Hematopoietic multipotent progenitor cell (in vitro differentiated cells): ENCODE data around the gene NAALADL2. TPM values are rescaled to one million over a fixed set of nuclear protein-coding genes. Genes with fewer than 3 reads are reported as not detected.
"Not testable (repeated sequence)": the region's sequence is repeated elsewhere in the genome, so short reads cannot be mapped to it uniquely, and the experiment has no call there.

ENCODE experiments used
- DNase-seq, 3 donors: peaks; one replicate each; pipeline ENCODE4 v3.0.0-alpha.2; 2011 to 2015; ENCODE audit warnings: low read depth in 2 of 3, low spot score in 2 of 3
- total RNA-seq: library from RNA; depleted of rRNA; stranded (reverse); fragments of >200 nt; gene quantifications from one replicate; pipeline ENCODE4 v1.2.3, GENCODE V29; 2012

The NAALADL2 gene
- total RNA-seq, 1 donor: 4.6 TPM

DNA sequence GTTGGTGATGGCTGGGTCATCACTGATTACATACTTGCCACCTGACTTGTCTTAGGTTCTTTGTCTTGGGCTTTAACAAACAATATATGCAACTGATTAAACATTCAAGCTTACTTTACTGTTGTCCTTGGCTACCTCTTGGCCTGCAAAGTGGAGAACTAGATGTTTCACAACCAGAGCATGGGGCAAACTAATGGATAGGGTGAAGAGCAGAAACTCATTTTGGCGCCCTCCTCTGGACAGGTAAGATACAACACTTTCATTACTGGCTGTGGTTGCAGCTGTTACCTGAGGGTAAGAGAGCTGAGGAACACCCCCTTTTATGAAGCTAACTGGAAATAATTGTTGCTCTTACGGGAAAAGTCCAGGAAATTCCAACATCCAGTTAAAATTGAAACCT lies 262.1 kb downstream of the NAALADL2 start:
- no peak for DNase-seq

DNA sequence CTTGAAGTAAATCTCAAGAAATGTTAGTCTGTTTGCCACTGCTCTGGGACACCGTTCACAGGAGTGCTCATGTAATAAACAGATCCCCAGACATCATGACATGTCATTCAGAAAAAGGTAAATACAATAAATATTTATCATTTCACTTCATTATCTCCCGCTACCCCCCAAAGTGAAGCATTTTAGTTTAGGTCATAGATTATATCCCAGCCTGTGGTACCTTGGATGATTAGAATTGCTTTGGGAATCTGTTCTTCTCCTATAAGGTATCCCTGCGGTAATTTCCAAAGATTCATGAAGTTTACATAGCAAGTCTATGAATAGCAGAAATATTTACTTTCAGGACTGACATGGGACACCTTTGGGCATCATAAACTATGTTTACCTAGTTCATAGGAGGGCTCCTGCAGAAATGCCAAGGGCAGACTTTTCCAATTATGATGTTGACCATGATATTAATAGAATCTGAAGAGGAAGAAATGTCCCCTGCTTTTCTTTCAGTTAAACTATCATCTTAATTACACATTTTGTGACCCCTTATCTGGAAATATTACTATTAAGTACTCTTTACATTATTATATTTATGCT lies 268.0 kb downstream of the NAALADL2 start:
- no peak for DNase-seq

DNA sequence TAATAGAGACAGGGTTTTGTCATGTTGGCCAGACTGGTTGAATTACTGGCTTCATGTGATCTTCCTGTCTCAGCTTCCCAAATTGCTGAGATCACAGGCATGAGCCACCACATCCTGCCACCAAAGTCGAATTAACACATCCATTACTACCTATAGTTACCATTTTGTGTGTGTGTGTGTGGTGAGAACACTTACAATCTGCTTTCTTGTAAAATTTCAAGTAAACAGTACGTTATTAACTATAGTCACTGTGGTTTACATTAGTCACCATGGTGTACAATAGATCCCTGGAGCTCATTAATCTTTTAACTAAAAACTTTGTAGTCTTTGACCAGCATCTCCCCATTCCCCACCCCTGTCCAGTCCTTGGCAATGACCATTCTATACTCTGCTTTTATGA lies 270.0 kb downstream of the NAALADL2 start:
- no peak for DNase-seq

DNA sequence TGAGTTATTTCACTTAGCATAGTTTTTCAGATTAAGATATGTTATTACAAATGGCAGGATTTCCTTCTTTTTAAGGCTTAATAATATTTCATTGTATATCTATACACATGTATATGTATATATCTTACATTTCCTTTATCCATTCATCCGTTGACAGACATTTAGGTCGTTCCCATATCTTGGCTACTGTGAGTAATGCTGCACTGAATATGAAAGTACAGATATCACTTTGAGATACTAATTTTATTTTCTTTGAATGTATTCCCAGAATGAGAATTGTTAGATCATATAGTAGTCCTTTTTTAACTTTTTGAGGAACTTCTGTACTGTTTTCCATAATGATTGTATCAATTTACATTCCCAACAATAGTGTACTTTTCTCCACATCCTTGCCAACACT lies 270.4 kb downstream of the NAALADL2 start:
- DNase-seq: no peak

DNA sequence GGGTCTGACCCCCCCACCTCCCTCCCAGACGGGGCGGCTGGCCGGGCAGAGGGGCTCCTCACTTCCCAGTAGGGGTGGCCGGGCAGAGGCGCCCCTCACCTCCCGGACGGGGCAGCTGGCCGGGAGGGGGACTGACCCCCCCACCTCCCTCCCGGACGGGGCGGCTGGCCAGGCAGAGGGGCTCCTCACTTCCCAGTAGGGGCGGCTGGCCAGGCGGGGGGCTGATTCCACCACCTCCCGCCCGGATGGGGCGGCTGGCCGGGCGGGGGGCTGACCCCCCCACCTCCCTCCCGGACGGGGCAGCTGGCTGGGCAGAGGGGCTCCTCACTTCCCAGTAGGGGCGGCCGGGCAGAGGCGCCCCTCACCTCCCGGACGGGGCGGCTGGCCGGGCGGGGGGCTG lies 272.7 kb downstream of the NAALADL2 start:
- not testable (repeated sequence) for DNase-seq

DNA sequence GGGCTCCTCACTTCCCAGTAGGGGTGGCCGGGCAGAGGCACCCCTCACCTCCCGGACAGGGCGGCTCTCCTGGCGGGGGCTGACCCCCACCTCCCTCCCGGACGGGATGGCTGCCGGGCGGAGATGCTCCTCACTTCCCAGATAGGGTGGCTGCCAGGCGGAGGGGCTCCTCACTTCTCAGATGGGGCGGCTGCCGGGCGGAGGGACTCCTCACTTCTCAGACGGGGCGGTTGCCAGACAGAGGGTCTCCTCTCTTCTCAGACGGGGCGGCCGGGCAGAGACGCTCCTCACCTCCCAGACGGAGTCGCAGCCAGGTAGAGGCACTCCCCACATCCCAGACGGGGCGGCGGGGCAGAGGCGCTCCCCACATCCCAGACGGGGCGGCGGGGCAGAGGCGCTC lies 273.6 kb downstream of the NAALADL2 start:
- not testable (repeated sequence) for DNase-seq

DNA sequence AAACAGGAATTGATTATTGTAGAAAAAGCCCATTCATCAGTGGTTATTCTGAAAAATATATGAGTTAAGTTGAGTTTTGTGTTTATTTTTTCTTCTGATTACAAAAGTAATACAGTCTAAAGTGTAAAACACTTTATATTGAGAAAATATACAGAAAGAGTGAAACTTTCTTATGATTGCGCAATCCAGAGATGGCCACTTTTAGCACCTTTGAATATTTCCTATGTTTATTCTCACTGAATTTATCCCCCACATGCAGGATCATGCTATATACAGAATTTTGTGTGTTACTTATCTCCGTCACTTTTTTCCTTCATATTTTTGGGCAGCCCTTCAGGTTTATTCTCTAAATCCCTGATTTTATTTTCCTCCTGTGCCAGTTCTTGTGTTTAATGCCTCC lies 285.2 kb downstream of the NAALADL2 start:
- no peak for DNase-seq

DNA sequence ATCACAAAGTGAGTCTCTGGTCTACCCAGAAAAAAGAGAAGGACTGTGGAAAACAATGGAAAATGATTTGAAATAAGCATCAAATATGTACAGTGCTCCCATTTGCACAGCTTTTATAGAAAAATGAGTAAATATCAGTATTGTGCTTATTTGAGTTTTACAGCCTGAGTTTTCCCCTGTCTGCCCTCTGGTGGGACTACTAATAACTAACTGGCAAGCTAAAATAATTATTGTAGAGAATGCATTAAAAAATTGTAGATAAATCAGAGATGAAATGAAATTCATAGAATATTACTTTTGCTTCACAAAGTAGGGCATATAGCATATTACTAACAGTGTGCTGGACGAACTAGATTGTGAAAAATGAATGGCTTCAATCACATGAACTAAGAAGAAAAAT lies 287.1 kb downstream of the NAALADL2 start:
- peak in 1 of 3 donors; percentile 4 for DNase-seq

DNA sequence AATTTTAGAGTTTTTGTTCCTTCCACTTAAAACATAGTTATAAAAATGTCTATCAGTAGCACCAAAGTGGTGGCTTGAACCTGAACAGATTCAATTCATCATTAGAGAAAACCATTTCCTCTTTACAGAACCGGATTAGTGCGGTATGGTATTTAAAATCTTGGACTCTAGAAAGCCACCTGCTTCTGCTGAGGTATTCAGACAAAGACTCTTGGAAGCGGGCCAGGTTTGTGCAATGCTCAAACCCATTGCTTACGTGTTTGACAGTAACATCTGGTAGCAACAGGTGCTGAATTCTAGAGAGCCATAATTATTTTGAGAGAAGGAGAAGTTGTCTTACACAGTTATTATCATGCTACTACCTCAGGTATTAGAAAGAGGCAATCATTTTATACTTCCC lies 290.5 kb downstream of the NAALADL2 start:
- DNase-seq: peak in 2 of 3 donors; percentile 22 to 87

DNA sequence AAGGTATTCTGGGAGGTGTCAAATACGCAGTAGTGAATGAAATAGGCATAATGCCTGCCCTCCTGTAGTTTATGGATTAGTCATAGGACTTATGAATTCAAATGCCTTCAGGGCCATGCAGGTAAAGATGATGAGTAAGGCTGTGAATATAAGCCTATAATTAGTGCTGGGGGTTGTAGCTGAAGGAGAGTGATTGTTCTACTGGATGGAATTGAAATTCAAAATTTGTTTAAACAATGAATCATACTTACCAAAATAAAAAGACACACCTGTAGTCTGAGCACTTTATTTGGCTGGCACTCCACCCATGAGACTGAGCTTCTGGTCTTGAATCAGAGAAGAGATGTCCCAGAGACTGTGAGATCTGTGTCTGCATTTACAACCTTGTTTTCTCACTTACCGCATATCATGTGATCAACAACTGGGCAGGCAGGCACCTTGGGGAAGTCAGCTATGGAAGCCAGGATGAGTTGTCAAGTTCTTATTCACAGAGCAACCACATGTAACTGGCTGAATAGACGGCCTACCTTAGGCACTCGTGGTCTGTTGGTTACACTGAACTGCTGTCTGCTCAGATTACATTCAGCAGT lies 291.8 kb downstream of the NAALADL2 start:
- peak in 1 of 3 donors; percentile 8 for DNase-seq

DNA sequence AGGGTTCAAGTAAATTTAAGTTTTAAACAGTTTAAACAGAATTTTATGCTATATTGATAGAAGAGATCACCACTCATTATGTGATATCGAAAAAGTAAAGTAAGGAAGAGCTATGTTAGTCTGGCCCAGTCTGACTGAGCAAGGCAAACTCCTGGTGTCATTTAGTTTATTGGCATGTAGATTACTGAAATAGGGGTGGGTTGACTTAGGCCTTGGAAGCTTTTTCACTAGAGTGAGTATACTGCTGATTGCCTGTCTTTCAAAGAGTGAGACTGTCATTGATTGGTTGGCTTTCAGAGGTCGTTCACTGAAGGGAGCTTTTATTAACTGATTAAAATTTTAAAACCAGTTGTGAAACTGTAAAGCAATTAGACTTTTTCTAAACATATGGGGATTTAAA lies 294.5 kb downstream of the NAALADL2 start:
- no peak for DNase-seq

DNA sequence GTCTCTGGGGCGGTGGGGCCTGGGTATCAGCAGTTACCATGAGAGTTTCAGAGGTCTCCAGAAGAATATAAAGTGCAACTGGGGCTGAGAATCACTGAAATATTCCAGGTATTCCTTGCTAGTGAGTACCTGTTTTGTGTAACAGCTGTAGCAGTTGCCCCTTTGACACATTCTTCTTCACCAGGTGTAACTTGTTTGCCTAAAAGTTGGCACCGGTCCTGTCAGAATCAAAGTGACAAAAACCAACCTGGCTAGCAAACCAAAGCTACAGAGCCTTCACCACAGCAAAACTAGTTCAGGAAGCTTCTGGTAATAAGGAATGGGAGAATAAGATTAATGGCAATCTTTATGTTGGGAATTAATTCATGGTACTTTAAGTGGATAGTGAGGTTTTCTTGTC lies 296.0 kb downstream of the NAALADL2 start:
- no peak for DNase-seq

DNA sequence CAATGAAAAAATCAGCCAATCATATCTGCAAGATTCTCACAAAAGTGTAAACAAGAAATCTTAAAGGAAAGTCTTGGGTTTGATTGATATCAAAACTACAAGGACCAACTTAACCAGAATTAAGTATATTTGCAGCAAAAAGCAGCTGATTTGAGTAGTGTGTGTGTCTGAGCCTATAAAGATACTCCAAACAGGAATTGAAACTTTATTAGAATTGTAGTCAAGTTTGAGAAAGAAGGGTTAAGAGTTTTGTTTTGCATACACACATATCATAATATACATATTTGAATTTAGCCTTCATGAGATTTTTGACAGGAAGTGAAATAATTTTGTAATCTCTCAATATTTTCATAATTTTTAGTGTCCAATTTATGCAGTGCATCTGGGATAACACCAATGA lies 300.1 kb downstream of the NAALADL2 start:
- DNase-seq: no peak

DNA sequence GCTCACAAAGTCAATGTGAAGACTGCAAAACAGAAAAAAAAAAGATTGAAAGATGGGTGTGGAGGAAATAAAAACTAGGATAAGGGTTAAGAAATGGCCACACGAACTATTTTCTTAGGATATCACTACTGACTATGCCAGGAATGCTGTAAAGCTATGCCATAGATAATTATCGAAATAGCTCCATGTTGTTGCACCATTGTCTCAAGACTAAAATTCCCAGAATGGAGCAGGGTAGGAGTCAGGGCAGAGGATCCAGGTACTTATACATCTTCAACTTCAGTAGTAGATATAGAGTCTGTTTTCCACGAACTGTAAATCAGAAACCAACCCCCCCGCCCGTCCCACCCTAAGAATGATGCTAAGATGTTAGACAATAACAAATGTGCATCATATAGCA lies 302.2 kb downstream of the NAALADL2 start:
- no peak for DNase-seq

DNA sequence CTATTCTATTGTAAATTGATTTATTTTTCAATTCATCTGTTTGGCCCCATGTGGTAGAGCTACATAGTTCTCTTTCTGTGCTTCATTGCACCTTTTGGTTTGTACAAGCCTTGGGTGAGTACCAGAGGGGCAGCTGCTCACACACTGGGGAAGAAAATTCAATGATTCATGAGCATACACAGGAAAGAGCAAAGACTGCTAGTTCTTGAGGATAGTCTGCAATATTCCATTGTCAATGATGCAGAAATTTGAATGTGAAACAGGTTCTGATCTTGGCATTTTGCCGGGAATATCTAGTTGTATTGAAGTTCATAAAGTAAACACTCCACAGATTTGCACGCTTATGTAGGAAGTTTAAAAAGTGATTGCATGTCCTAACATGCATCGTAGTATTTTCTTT lies 304.6 kb downstream of the NAALADL2 start:
- no peak for DNase-seq

DNA sequence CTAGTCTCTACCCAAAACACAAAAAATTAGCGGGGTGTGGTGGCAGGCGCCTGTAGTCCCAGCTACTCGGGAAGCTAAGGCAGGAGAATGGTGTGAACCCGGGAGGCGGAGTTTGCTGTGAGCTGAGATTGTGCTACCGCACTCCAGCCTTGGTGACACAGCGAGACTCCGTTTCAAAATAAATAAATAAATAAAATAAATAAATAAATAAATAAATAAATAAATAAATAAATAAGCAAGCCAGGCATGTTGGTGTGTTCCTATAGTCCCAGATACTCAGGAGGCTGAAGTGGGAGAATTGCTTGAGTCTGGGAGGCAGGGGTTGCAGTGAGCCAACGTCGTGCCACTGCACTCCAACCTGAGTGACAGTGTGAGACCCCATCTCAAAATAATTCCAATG lies 314.0 kb downstream of the NAALADL2 start:
- not testable (repeated sequence) for DNase-seq

DNA sequence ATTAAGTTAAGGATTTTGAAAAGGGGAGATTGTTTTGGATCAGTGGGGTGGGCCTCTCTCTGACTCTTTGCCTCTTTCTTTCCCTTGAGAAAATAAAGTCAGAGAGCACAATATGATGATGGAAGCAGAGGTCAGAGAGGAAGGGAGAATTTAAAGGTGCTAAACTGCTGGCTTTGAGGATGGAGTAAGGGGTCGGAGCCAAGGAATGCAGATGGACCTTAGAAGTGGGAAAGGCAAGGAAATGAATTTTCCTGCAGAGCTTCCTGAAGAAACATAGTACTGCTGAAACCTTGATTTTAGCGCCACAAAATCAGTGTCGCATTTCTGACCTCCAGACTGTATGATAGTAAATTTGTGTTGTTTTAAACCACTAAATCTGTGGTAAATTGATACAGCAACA lies 317.4 kb downstream of the NAALADL2 start:
- DNase-seq: no peak

DNA sequence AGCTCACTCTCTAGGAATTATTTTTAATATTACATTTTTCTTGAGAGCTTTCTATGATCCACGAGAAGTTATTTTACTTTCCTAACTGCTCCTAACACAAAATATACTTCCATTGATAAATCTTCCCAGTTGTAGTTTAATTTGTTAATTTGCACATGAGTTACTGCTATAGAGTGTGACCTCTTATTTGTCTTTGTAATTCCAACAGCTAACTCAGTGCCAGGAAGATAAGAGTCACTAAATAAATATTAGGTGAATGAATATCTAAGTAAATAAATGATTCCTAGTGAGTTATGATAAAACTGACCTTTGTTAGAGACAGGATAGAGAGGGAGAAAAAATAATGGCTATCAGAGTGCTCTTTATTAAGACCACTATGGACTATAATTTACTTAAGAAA lies 319.9 kb downstream of the NAALADL2 start:
- no peak for DNase-seq

DNA sequence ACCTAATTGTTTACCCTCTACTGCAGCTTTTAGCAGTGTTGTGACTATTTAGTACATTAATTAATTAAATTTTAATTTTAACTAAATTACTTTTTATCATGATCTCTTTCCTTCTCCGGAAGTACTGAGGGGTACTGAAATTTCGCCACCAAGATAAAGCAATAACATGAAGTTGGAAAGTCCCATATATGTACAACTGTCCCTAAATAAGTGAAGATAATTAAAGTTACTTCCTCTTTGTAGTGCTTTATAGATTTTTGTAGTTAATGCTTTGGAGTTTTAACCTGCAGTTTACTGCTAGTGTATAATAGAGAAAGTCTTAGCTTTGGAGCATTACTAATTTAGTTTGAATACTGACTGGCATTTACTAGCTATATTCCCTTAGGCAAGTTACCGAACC lies 325.3 kb downstream of the NAALADL2 start:
- no peak for DNase-seq

DNA sequence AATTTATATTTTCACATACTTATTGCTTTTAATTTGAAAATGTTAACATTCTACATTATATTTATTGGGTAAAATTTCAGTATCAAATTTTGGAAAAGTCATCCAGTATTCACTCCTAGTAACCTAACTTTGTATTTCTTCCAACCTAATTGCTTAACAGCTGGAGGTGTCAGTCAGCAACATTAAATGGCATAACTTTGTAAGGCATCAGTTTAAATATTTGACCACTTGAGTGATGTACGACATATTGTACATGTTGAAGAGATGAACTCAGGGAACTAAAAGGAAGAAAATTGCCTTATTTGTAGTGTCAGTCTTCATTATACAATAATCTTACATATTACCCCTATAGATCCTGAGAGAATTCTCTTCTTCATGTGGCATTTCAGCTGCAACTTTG lies 326.8 kb downstream of the NAALADL2 start:
- no peak for DNase-seq

DNA sequence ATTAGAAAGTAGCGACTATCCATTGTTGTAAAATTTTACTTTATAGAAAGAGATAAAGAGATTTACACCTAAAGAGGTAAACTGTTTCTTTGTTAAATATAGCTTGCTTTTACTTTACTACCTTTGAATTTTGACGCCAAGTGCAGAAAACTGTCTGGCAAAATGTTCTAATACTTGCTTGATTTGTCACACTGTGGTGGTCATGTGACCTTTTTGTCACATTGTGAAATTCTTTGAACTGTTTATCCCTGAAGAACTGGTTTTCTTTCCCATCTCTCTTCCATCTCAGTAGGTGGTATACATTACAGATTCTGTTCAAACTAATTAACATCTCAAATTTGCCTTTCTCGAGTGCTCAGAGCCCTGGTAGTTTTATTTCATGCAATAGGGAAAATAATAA lies 327.4 kb downstream of the NAALADL2 start:
- DNase-seq: no peak

DNA sequence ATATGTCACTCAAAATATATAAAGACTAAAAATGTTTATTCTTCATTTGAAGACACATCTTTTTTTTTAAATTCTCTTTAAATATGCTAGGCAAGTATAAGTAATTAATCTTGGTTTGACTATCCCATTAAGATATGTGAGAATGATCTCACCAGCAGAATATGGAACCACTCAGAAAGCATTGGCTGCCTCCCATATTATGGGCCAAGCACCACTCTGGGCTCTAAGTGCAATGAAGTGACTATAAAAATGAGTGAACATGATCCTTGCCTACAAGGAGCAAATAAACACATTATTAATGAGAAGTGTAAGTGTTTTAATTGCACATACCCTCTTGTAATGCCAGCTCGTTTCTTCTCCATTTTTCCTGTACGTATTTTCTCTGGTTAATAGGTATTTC lies 328.5 kb downstream of the NAALADL2 start:
- DNase-seq: no peak

DNA sequence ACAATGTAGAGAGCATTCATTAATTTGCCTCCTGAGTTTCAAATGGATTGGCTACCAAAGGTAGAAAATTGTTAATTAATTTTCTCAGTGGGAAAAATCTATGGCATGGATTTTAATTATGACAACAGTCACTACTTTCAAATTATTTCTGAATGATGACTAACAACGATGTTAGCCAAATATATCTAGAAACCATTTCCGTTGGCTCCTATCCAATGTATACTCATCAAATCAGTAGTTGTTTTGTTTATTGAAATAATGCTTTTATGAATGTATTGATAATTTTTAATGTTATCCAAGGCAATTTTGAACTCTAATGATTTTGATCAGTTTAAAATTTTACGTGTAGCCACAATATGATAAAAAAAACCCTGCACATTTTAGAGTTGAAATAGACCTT lies 333.4 kb downstream of the NAALADL2 start:
- DNase-seq: no peak
